Psoas muscle (tissue), 8 donors: ENCODE data around the gene MYO1D. TPM values are rescaled to one million over a fixed set of nuclear protein-coding genes. Genes with fewer than 3 reads are reported as not detected.
A peak's percentile ranks its signal among the peaks of the same experiment; 100 is the strongest.

ENCODE experiments used
- ATAC-seq, 4 donors: fragments of 200-7000 bp; cut with Tn5 transposase; one replicate each; pipeline ENCODE4 v1.9.1; 2020; ENCODE audit warnings: moderate library complexity in 3 of 4, mild to moderate bottlenecking in 2 of 4
- DNase-seq, 2 donors: peaks; one replicate each; pipeline ENCODE4 v3.0.0-alpha.2; 2020
- H3K27ac ChIP-seq: fragments of 200-600 bp; one replicate; pipeline ENCODE4 v1.8.0; 2022
- H3K27me3 ChIP-seq, 3 donors: fragments of 200-600 bp in 1 of 3; one replicate each; pipeline versions ENCODE4 v1.6.1 to v1.8.0; 2013 to 2022; ENCODE audit warnings: low read length in 2 of 3, mild to moderate bottlenecking in 2 of 3, moderate library complexity in 1 of 3; ENCODE audit not compliant: insufficient read depth in 3 of 3
- H3K36me3 ChIP-seq, 2 donors: fragments of 200-600 bp in 1 of 2; one replicate each; pipeline versions ENCODE4 v1.6.1 to v1.8.0; 2013 to 2022; ENCODE audit warnings: low read depth in 1 of 2, mild to moderate bottlenecking in 1 of 2, moderate library complexity in 1 of 2; ENCODE audit not compliant: insufficient read depth in 1 of 2
- H3K4me1 ChIP-seq: fragments of 200-600 bp; one replicate; pipeline ENCODE4 v1.8.0; 2022
- H3K4me3 ChIP-seq: fragments of 200-600 bp; one replicate; pipeline ENCODE4 v1.8.0; 2022; ENCODE audit warnings: mild to moderate bottlenecking
- H3K9me3 ChIP-seq: fragments of 200-600 bp; one replicate; pipeline ENCODE4 v1.8.0; 2022
- WGBS, 3 donors: extraction: QIAGEN DNeasy Blood & Tissue Kit; methylation state at CpG; one replicate each; pipeline versions ENCODE4 v1.1.6 to v1.1.7; 2013; 5-methylcytosine and 5-hydroxymethylcytosine counted together
- intact Hi-C, 2 donors: fragments of 100-400 bp; cut with DNase I; formaldehyde crosslinking; loops; one replicate each; pipeline versions ENCODE4 v1.11.0 to v1.14.2; 2022
- polyA plus RNA-seq, 3 donors: library from polyadenylated mRNA; stranded (reverse); fragments of 200-250 nt; gene quantifications; one replicate each; pipeline ENCODE4 v1.2.3, GENCODE V29; 2013
- total RNA-seq, 4 donors: library from RNA; stranded (reverse); fragmentation: NEBNext Ultra II Directional in 2 of 4; extraction: Animal tissue kit (Norgen Biotek cat#: 25700) in 2 of 4; gene quantifications; one replicate each; pipeline versions ENCODE4 v1.2.1 to v1.2.4, GENCODE V29; 2021 to 2023
- TF ChIP-seq, protein P1 (sequence below): fragments of 200-600 bp; IDR thresholded peaks from one replicate; pipeline ENCODE4 v1.8.0; 2022; ENCODE audit warnings: antibody characterized with exemption
- donor health status: healthy with polysubstance abuse.
- donor health status: DM: no; HTN: no; CAD: no; lungs with moderate emphysema.
- donor health status: Bipolar disorder and iron deficiency.
- donor health status: healthy.
- donor health status: DM: yes; HTN: yes; CAD: no.
- donor health status: DM: no; HTN: no; CAD: no.
- donor health status: DM: no; HTN: no; CAD: no.
- donor health status: DM: yes; HTN: yes; CAD: no.

MYO1D gene
- total and polyA plus RNA-seq, 7 donors, result 1.8 to 5.9 (median 4.1) TPM

DNA sequence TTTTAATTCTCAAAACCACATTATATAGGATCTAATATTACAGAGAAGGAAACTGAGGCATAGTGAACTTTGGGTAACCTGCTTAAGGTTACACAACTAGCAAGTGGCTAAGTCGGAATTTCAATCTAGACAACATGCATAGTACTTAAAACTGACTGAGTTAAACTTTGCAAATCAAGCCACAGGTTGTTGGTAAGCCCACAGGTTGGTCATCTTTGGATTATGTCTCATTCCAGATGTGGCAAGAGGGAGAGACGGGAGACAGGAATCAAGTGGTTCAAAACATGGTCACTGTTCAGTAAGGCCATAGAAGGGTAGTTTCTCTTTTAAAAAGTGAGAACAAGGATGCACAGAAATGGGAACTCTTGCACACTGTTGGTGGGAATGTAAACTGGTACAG, 57.1 kb downstream of the MYO1D start:
- Histone ChIP-seq H3K36me3 (no peaks in the 10 kb centered on the region), H3K9me3 (no peaks in the 10 kb centered on the region), H3K27me3 (peaks cover 0 to 3% (median 0%) of the 10 kb centered on the region in 3 donors), H3K4me1 (peaks cover 12% of the 10 kb centered on the region), H3K27ac (no peak overlapping the region), H3K4me3 (no peak overlapping the region)
- TF ChIP-seq, protein P1, sequence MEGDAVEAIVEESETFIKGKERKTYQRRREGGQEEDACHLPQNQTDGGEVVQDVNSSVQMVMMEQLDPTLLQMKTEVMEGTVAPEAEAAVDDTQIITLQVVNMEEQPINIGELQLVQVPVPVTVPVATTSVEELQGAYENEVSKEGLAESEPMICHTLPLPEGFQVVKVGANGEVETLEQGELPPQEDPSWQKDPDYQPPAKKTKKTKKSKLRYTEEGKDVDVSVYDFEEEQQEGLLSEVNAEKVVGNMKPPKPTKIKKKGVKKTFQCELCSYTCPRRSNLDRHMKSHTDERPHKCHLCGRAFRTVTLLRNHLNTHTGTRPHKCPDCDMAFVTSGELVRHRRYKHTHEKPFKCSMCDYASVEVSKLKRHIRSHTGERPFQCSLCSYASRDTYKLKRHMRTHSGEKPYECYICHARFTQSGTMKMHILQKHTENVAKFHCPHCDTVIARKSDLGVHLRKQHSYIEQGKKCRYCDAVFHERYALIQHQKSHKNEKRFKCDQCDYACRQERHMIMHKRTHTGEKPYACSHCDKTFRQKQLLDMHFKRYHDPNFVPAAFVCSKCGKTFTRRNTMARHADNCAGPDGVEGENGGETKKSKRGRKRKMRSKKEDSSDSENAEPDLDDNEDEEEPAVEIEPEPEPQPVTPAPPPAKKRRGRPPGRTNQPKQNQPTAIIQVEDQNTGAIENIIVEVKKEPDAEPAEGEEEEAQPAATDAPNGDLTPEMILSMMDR, result no peak
- ATAC-seq, result no peak
- intact Hi-C loops, result no loop called here
- WGBS, 3 donors, result 86 to 92% (median 86%) methylated on average over 2 of the region's 2 CpGs
- no peak for DNase-seq

DNA sequence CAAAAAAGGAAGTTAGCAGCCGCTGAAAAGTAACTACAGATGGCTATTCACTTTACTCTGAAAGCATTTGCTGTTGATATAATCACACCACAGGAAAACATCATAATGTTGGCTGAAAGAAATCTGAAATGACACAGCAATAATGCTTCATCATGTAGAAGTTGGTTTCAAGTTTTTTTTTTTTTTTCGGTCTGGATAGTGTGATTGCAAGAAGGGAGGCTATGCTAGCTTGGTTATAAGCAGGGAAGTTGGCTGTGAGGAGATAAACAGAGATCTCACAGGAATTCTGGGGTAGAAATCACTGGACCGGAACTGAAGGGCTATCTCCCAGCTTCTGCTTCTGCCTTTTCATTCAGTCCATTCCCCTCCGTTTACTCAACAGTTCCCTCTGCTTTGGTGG, 57.9 kb downstream of the MYO1D start:
- TF ChIP-seq, protein P1, result no peak
- intact Hi-C loops, result no loop called here
- peak in 2 of 4 donors; percentile 10 to 42 for ATAC-seq
- Histone ChIP-seq H3K27ac (peak overlapping the region; percentile 64), H3K9me3 (no peaks in the 10 kb centered on the region), H3K4me3 (no peak overlapping the region), H3K27me3 (peaks cover 0 to 3% (median 0%) of the 10 kb centered on the region in 3 donors), H3K4me1 (peaks cover 12% of the 10 kb centered on the region), H3K36me3 (no peaks in the 10 kb centered on the region)
- no peak for DNase-seq
- 49 to 59% (median 52%) methylated on average over 4 of the region's 4 CpGs for WGBS, 3 donors

DNA sequence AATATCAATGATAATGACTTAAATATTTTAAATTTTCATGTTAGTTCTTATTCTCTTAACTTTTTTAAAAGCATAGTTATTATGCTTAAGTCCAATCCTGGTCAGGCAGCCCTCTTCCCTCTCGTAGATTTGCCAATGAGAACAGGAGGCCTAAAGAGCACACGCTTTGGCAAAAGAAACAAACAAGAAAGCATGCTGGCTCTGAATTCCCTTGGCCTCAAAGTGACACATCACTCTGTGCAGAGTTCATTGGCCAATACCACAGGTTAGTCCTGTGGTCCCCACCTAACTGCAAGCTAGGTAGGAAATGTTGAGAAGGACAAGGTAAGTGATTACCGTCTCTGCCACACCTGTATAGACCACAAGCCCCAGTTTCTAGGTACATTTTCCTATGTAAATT, 61.5 kb downstream of the MYO1D start:
- 82 to 85% (median 82%) methylated on average over 3 of the region's 3 CpGs for WGBS, 3 donors
- Histone ChIP-seq H3K9me3 (no peaks in the 10 kb centered on the region), H3K27me3 (no peaks in the 10 kb centered on the region), H3K36me3 (no peaks in the 10 kb centered on the region), H3K27ac (no peak overlapping the region), H3K4me3 (no peak overlapping the region), H3K4me1 (peaks cover 12% of the 10 kb centered on the region)
- TF ChIP-seq, protein P1, result no peak
- no peak for ATAC-seq
- intact Hi-C loops, result no loop called here
- no peak for DNase-seq

DNA sequence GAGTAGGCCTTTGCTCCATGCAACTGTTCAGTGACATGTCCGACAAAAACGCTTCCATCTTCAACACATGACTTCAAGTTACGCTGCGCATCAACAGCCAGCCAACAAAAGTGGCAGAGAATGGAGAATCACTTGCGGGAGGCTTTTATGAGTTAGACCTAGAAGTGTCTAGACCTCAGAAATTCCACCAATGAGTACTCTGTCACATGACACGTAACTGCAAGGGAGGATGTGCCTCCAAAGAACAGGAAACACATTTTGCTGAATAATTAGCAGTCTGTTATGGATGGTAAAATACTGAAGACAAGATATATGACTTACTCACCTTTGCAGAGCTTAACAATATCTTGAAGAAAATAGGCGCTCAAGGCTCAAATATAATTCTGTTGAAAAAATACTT, 62.1 kb downstream of the MYO1D start:
- Histone ChIP-seq H3K4me1 (peaks cover 12% of the 10 kb centered on the region), H3K4me3 (no peak overlapping the region), H3K36me3 (no peaks in the 10 kb centered on the region), H3K27me3 (no peaks in the 10 kb centered on the region), H3K9me3 (no peaks in the 10 kb centered on the region), H3K27ac (no peak overlapping the region)
- intact Hi-C loops, result no loop called here
- no peak for ATAC-seq
- DNase-seq, result no peak
- WGBS, 3 donors, result 89 to 92% (median 90%) methylated on average over 7 of the region's 7 CpGs
- TF ChIP-seq, protein P1, result no peak

DNA sequence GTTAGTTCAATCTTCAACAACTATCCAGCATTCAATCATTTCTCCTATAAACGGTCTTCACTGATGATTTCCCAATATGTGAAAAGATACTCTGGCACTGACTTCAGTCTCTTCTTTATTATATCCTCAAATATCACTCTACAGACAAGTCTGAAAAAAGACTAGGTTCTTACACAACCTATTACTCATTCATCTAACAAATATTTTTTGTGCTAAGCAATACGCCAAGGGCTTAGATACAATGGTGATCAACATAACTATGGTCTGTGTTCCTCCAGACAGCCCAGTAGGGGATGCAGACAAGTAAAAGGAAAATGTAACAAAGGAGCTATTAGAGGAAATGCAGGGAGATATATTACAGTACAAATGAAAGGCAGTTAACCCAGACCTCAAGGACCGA, 63.9 kb downstream of the MYO1D start:
- WGBS, 3 donors, result 78 to 84% (median 82%) methylated on average over 3 of the region's 3 CpGs
- ATAC-seq, result no peak

More for the DNA sequence above, 63.9 kb downstream of the MYO1D start:
- peaks cover under 1% of the 10 kb centered on the region for H3K4me1 ChIP-seq
- H3K36me3 ChIP-seq, result no peaks in the 10 kb centered on the region
- H3K4me3 ChIP-seq, result no peak overlapping the region
- TF ChIP-seq, protein P1, result no peak
- no peaks in the 10 kb centered on the region for H3K9me3 ChIP-seq
- no peak overlapping the region for H3K27ac ChIP-seq
- intact Hi-C loops, result no loop called here
- no peaks in the 10 kb centered on the region for H3K27me3 ChIP-seq
- no peak for DNase-seq
